ENCODE measurements around the gene SETD2. TPM values are rescaled to one million over a fixed set of nuclear protein-coding genes. Genes with fewer than 3 reads are reported as not detected.

Gene SETD2
- total and polyA plus RNA-seq, 9 of the 15 experiments (the other 6 are each of a cell fraction or from before 2014, with no cell fraction given): 8.2 to 44.0 (median 33.6) TPM

DNA sequence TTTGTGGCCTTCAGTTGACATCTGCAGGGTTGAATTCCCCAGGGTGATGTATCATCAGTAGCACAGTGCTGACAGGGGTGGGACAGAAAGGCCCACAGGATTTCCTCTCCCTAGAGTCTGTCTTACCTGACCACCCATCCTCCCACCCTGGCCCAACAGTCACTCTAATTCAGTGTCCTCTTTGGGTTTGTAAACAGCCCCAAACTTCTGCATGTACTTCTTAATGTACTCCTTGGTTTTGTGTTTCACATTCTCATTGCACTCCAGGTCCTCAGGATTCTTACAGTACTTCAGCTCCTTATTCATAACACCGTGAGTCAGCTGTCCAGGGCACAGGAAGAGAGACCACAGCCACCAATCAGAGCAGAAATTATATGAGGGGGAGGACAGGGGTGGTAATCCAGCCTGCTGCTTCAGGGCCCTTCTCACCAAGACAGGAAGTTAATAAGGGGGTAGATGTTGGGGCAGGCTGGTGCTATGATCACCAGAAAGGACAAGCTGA is 146.9 kb downstream of the SETD2 start (continued):
- TF ChIP-seq, protein P1, sequence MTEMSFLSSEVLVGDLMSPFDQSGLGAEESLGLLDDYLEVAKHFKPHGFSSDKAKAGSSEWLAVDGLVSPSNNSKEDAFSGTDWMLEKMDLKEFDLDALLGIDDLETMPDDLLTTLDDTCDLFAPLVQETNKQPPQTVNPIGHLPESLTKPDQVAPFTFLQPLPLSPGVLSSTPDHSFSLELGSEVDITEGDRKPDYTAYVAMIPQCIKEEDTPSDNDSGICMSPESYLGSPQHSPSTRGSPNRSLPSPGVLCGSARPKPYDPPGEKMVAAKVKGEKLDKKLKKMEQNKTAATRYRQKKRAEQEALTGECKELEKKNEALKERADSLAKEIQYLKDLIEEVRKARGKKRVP (CRISPR knock-in tag; IDR thresholded peaks at IDR 0.05): no peak
- TF ChIP-seq ZNF76 (CRISPR knock-in tag; IDR thresholded peaks at IDR 0.05; ENCODE audit: borderline replicate concordance) (no peak), CSDE1 (IDR thresholded peaks at IDR 0.05) (no peak), HDAC2 (IDR thresholded peaks at IDR 0.05) (0 out of 2 replicates have a peak, but pooled peaks have one; percentile 35), ZNF766 (CRISPR knock-in tag; conservative IDR thresholded peaks at IDR 0.05) (peak; percentile 62; the same call in 1 of the 2 replicates), RBFOX2 (IDR thresholded peaks at IDR 0.05; ENCODE audit: low read depth, low read length) (no peak), KAT8 (IDR thresholded peaks at IDR 0.05; ENCODE audit: low read depth) (no peak), HMG20B (CRISPR knock-in tag; IDR thresholded peaks at IDR 0.05) (no peak), MYC (IDR thresholded peaks at IDR 0.05; ENCODE audit: low read depth, low read length) (0 out of 2 replicates have a peak, but pooled peaks have one; percentile 15), MYC (CRISPR knock-in tag; IDR thresholded peaks at IDR 0.05; ENCODE audit: borderline replicate concordance, low read depth) (no peak), ZBTB17 (CRISPR knock-in tag; IDR thresholded peaks at IDR 0.05) (no peak), NCOA6 (IDR thresholded peaks at IDR 0.05) (no peak; the same call in 1 of the 2 replicates), GABPB1 (CRISPR knock-in tag; IDR thresholded peaks at IDR 0.05) (peak; percentile 32; the same call in 1 of the 2 replicates), SMARCA5 (IDR thresholded peaks at IDR 0.05) (no peak), ZBTB8A (IDR thresholded peaks at IDR 0.05; ENCODE audit: partially characterized antibody) (no peak), NRF1 (conservative IDR thresholded peaks at IDR 0.05 in 1 of 2, IDR thresholded peaks at IDR 0.05 in 1 of 2) (peak in 1 of 2 experiments; percentile 42; a peak in 2 of 4 replicates)
- TF ChIP-seq, protein P2, sequence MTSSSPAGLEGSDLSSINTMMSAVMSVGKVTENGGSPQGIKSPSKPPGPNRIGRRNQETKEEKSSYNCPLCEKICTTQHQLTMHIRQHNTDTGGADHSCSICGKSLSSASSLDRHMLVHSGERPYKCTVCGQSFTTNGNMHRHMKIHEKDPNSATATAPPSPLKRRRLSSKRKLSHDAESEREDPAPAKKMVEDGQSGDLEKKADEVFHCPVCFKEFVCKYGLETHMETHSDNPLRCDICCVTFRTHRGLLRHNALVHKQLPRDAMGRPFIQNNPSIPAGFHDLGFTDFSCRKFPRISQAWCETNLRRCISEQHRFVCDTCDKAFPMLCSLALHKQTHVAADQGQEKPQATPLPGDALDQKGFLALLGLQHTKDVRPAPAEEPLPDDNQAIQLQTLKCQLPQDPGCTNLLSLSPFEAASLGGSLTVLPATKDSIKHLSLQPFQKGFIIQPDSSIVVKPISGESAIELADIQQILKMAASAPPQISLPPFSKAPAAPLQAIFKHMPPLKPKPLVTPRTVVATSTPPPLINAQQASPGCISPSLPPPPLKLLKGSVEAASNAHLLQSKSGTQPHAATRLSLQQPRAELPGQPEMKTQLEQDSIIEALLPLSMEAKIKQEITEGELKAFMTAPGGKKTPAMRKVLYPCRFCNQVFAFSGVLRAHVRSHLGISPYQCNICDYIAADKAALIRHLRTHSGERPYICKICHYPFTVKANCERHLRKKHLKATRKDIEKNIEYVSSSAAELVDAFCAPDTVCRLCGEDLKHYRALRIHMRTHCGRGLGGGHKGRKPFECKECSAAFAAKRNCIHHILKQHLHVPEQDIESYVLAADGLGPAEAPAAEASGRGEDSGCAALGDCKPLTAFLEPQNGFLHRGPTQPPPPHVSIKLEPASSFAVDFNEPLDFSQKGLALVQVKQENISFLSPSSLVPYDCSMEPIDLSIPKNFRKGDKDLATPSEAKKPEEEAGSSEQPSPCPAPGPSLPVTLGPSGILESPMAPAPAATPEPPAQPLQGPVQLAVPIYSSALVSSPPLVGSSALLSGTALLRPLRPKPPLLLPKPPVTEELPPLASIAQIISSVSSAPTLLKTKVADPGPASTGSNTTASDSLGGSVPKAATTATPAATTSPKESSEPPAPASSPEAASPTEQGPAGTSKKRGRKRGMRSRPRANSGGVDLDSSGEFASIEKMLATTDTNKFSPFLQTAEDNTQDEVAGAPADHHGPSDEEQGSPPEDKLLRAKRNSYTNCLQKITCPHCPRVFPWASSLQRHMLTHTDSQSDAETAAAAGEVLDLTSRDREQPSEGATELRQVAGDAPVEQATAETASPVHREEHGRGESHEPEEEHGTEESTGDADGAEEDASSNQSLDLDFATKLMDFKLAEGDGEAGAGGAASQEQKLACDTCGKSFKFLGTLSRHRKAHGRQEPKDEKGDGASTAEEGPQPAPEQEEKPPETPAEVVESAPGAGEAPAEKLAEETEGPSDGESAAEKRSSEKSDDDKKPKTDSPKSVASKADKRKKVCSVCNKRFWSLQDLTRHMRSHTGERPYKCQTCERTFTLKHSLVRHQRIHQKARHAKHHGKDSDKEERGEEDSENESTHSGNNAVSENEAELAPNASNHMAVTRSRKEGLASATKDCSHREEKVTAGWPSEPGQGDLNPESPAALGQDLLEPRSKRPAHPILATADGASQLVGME (CRISPR knock-in tag; IDR thresholded peaks at IDR 0.05): no peak
- TF ChIP-seq, protein P3, sequence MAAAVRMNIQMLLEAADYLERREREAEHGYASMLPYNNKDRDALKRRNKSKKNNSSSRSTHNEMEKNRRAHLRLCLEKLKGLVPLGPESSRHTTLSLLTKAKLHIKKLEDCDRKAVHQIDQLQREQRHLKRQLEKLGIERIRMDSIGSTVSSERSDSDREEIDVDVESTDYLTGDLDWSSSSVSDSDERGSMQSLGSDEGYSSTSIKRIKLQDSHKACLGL (CRISPR knock-in tag; IDR thresholded peaks at IDR 0.05; ENCODE audit: borderline replicate concordance, poor library complexity, severe bottlenecking): no peak
